GM10248 (cell line): ENCODE data around the gene GRIA2.

Experiments
- CTCF ChIA-PET: fragments of 300-600 bp; sonication (Branson Sonifier 250); formaldehyde crosslinking; extraction: SDS; loops from one replicate; lab custom pipeline; 2021; ENCODE audit warnings: antibody characterized with exemption; lab: Yijun Ruan, JAX
- POLR2A ChIA-PET: fragments of 350-650 bp; sonication (Branson Sonifier 250); formaldehyde crosslinking; extraction: SDS; loops from one replicate; lab custom pipeline; 2020; ENCODE audit warnings: antibody characterized with exemption; lab: Yijun Ruan, JAX
- DNase-seq: peaks from one replicate; pipeline ENCODE4 v3.0.0; 2012; ENCODE audit errors: extremely low spot score
- CTCF ChIP-seq: IDR thresholded peaks from 2 replicates; pipeline ENCODE4 v1.5.1; 2012; ENCODE audit warnings: mild to moderate bottlenecking, low read depth; ENCODE audit errors: extremely low read depth, missing control alignments, control extremely low read depth

Gene GRIA2

GRCh38 chr4:157300701-157301100 lies 80.2 kb downstream of the GRIA2 start:
- ChIA-PET POLR2A (no interaction called here), CTCF (no interaction called here)
- DNase-seq = no peak
- no peak for TF ChIP-seq CTCF

- ChIA-PET POLR2A (no interaction called here), CTCF (interaction anchor here (0.8 to 2.8 kb wide), 3 partner anchors 8 to 42 kb away, joined by 3 to 6 read pairs (median 5); no protein-coding TSS in a partner anchor)
- no peak for DNase-seq
- no peak for TF ChIP-seq CTCF
Measured at GRCh38 chr4:157303471-157303960, 83.0 kb downstream of the GRIA2 start.

- POLR2A ChIA-PET = no interaction called here
- CTCF ChIA-PET = interaction anchor here (2.4 to 2.8 kb wide), 2 partner anchors 14 to 43 kb away, joined by 5 to 6 read pairs; no protein-coding TSS in a partner anchor
- no peak for DNase-seq
- TF ChIP-seq CTCF = no peak
Measured at GRCh38 chr4:157304769-157305168, 84.2 kb downstream of the GRIA2 start.

GRCh38 chr4:157312702-157313101 lies 92.2 kb downstream of the GRIA2 start:
- CTCF ChIA-PET = no interaction called here
- POLR2A ChIA-PET = no interaction called here
- no peak for DNase-seq
- TF ChIP-seq CTCF = no peak

GRCh38 chr4:157314906-157315305 lies 94.4 kb downstream of the GRIA2 start:
- POLR2A ChIA-PET = no interaction called here
- CTCF ChIA-PET = no interaction called here
- DNase-seq = no peak
- TF ChIP-seq CTCF = no peak

- no peak for DNase-seq
- POLR2A ChIA-PET = no interaction called here
- CTCF ChIA-PET = no interaction called here
- no peak for TF ChIP-seq CTCF
Measured at GRCh38 chr4:157315968-157316367, 95.4 kb downstream of the GRIA2 start.
